Measurements from ENCODE around the gene KLHL36.
A peak's percentile ranks its signal among the peaks of the same experiment; 100 is the strongest.
"Not testable (repeated sequence)": the region's sequence is repeated elsewhere in the genome, so short reads cannot be mapped to it uniquely, and the experiment has no call there.

The KLHL36 gene

DNA sequence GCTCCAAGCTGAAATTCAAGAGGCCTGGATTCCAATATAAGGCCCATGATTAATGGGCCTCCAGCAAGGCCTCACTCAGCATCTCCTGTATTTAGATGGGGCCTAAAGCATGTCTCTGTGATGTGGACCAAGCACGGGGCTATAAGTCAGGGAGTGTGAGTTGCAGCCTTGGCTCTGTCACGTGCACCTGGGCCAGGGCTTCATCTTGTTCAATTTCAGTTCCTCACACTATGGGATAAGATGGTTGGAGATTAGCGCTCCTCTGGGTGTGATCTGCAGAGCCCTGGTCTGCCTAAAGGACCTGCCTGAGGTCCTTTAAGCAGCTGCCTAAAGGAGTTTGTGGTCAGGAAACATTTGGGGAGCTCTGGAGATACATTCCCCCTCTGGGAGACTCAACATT is 25.2 kb downstream of the KLHL36 start:
- DNase-seq: peak in 1 of 3 donors; percentile 24

DNA sequence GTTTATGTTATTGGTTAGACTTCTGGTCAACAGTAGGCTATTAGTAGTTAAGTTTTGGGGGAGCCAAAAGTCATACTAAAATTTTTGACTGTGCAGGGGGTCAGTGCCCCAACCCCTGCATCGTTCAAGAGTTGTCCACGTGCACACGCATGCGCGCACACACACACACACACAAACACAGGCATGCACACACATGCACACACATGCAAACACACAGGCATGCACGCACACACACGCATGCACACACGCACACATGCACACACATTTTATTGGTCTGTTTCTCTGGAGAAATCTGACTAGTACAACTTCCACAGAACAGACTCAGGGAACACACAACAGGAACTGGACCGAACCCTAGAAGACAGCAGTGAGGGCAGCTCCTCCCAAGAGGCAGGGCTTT is 27.1 kb downstream of the KLHL36 start:
- no peak for DNase-seq

DNA sequence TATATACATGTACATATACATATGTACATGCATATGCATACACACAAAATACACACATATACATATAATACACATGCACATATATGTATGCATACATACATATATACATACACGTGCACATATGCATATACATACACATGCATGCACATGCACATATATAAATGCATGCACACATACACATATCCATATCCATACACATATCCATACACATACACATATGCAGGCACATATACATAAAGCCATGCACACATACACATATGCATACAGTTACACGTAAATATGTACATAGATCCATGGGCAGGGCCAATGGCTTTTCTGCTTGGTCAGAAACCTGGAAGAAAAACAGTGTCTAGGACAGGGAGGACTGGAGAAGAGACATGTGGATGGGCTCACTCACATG is 27.6 kb downstream of the KLHL36 start:
- DNase-seq: no peak

DNA sequence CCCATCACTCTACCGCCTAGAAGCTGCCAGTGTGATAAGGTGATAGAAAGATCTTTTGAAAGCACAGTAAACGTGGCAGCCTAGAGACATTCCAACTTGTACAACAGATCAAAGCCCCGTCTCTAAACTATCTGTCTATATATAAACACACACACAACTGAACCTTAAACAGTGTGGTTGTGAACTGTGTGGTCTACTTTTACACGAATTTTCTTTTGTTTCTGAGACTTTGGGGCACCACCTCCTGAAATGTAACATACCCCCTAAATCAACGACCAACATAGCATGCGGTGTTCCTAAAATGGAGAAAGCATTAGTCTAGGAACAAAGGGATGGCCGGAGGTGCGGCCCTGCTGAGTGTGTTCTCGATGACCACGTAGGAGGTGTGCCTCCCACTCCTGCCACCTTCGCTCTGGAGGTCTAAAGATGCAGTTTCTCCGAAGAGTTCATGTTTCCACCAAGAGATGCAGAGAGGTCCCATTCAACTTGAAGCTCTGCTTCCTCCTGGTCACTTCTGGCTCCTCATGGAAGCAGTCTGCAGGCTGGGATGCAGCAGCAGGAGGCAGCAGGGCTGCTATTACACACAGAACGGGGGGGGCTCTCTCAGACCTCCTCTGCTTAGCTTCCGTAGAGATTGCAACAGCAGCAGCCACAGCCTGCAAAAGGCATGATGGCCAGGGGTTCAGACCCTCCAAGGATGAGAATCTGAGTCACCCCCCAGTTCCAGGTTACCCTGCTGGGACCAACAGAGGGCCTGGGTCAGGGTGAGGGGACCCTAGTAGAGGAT is 28.9 kb downstream of the KLHL36 start:
- DNase-seq: no peak

DNA sequence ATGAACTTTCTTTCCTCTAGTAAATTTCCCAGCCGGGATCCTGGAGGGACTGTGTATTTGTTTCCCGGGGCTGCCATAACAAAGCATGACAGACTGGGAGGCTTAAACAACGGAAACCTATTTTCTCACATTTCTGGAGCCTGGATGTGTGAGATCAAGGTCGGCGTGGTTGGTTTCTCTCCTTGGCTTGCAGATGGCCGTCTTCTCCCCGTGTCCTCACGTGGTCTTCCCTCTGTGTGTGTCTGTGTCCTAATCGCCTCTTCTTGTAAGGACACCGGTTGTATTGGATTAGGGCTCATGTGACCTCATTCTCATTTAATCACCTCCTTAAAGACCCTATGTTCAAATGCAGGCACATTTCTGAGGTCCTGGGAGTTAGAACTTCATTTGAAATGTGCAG is 29.5 kb downstream of the KLHL36 start:
- no peak for DNase-seq

DNA sequence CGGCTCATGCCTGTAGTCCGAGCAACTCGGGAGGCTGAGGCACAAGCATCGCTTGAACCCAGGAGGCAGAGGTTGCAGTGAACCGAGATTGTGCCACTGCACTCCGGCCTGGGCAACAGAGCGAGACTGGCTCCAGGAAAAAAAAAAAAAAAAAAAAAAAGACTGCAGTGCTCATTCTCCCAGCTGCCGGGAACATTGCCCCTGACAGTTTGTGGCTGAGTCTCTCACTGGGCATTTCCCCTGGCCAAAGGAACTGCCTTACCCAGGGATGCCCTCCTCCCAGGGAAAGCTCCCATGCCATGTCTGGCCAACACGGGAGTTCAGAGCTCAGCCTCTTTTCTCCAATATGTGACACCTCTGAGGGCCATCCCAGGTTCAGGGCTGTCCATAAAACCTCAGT is 30.2 kb downstream of the KLHL36 start:
- no peak for DNase-seq

DNA sequence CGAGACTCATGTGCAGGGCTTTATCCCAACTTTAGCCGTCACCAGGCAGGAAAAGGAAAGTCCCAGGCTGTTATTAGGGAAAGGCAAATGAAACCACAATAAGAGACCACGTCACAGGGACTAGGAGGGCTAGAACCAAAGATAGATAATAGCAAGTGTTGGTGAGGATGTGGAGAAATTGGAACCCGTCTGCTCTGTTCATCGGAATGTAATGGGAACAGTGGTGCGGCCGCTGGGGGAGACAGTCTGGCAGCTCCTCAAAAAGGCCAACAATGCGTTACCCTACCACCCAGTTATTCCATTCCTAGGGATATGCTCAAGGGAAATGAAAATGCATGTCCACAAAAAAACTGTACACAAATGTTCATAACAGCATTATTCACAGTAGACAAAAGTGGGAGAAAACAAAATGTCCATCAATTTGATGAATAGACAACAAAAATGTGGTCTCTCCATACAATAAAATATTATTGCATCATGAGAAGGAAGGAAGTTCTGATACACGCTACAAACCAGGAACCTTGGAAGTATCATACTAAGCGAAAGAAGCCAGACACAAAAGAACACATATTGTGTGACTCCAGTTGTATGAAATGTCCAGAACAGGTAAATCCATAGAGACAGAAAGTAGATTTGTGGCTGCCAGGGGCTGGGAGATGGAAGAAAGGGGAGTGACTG is 32.0 kb downstream of the KLHL36 start:
- DNase-seq: peak in 2 of 3 donors; percentile 45 to 46

DNA sequence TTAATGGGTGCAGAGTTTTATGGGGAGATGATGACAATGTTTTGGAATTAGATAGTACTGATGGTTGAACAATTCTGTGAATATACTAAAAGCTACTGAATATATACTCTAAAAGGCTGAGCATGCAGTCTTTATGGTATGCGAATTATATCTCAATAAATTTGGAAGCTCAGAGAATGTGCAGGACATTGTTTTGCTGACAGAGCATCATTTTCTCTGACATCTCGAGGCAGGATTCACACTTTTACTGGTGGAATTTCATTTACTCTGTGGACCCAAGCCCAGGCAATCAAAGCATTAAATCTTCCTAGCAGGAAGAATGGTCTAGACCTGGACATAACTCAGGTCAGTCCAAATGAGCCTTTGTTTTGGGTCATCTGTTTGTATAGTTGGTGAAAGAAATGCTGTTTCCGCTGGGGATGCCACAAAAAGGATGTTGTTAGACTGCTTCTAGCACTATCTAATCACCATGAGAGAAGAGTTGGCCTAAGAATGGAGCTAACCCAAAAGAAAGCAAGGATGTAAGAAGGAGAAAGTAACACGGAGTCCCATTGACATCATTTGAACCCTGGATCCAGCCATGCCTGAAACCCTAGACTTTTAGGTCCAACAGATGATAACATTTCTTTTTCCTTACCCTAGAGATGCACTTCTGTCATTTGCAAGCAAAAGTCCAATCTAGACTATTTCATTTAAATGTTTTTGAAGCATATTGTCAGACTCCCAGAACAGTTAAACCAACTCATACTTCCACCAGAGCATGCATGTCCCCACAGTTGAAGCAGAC is 32.7 kb downstream of the KLHL36 start:
- DNase-seq: no peak

DNA sequence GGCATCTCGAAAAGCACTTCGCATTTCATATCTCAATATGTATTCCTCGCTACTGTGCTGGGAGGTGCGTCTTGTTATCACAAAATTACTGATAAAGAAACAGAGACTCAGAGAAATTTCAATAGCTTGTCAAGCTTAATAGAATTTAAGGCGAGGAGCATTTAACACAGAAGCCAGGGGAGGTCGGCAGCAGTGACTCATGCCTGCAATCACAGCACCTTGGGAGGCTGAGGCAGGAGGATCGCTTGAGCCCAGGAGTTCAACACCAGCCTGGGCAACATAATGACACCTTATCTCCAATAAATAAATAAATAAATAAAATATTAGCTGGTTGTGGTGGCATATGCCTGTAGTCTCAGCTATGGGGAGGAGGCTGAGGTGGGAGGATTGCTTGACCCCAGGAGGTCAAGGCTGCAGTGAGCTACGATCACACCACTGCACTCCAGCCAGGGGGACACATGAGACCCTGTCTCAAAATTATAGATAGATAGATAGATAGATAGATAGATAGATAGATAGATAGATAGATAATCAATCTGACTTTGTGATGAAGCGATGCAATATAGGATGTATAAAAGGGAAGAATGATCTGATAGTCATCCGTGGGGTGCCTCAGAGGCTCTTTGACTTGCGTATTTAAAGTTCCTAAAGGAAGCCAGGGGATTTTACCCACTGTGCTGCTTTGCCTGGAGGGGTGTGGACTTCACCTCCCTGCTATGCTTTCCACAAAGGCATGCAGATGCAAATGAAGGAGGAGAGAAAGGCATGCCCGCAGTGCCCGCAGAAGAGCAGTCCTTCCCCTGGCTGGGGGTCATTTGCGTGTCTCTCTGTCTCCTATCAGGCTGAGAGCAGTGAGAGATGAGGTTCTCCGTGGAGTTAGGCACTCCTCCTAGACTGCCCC is 35.6 kb downstream of the KLHL36 start:
- no peak for DNase-seq

DNA sequence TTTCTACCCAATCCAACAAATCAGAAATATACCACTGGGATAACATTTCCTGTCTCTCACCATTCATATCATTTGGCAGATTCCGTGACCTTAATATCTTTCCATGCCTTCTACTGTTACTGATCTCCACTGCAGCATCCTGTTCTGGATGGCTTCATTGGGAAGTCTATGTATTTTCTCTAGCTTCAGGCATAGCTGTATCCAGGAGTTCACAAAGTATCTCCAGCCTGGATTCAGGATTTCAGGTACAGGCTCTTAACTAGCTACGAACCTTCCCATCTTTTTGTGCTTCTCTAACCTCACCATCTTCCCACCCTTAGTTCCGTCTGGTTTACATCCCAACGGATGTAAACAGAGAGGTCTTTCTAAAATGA is 36.3 kb downstream of the KLHL36 start:
- no peak for DNase-seq

DNA sequence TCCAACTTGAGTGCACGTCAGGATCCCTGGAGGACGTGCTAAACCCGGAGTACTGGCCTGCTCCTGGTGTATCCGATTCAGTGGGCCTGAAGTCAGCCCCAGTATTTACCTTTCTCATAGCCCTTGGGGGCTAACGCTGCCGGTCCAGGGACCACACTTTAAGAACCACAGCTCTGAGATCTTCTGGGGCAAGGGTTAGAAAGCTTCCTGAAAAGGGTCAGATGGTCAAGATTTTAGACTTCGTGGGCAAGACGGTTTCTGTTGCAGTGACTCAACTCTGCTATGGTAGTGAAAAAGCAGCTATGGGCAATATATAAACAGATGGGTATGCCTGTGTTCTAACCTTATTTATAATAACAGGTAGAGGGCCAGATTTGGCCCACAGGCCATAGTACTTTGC is 36.9 kb downstream of the KLHL36 start:
- DNase-seq: peak in 1 of 3 donors; percentile 14

DNA sequence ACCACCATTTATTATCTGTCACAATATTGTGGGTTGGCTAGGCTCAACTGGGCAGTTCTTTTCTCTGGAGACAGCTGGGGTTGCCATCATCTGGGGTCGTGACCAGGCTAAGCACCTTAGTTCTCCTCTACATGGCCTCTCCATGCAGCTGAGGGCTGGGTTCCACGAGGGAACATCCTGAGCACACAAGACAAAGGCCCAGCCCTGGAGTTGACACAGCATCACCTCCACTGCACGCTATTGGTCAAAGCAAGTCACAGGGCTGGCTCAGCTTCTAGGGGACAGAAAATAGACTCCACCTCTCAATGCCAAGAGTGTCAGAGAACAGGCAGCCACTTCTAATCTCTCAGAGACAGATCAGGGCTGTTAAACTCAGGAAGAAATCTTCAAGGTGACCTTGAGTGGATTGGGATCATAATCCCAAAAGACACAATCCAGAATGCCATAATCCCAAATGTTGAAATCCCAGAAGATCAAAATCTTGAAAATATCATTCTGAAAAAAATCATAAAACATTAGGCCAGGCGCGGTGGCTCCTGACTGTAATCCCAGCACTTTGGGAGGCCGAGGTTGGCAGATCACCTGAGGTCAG is 38.5 kb downstream of the KLHL36 start:
- DNase-seq: no peak

DNA sequence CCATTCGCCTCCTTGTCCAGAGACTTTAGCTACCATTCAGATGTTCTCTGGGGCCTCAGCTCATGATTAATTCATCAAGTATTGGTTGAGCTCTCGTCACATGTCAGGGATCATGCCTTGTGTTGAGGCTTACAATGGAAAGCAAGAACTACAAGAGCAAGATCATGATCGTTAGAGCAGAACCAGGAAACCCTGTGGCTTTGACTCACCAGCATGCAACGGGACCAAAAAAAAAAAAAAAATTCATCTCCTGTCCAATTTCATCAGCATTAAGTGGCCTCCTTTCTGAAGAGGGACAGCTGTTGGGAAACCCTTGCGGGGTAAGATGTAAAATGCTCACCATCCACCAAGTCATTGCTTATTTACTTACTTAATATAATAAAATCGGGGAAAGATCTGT is 39.4 kb downstream of the KLHL36 start:
- DNase-seq: peak; percentile 83 to 93 (median 90)

DNA sequence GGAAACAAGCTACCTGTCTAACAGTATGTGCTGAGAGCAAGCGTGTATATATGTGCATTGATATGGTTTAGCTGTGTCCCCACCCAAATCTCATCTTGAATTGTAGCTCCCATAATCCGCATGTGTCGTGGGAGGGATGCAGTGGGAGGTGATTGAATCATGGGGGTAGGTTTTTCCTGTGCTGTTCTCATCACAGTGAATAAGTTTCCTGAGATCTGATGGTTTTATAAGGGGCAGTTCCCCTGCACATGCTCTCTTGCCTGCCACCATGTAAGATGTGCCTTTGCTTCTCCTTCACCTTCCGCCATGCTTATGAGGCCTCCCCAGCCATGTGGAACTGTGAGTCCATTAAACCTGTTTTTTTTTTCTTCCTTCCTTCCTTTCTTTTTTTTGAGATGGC is 39.9 kb downstream of the KLHL36 start:
- peak; percentile 43 to 53 (median 44) for DNase-seq

DNA sequence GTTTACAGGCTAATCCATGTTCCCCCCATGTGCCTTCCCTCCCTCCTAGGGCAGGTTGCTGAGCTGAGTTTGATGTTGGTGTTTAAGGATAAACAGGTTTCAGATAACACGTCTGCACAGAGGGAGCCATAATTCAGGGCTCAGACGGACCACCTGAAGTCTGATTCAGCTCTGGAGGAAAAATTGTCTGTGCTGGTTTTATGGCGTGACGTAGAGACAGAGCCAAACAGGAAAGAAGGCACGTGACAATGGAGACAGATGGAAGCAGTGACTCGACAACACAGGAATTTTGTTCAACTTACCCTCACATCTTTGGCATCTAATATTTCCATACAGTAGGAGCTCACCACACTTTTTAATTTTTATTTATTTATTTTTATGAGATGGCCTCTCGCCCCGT is 40.8 kb downstream of the KLHL36 start:
- no peak for DNase-seq

DNA sequence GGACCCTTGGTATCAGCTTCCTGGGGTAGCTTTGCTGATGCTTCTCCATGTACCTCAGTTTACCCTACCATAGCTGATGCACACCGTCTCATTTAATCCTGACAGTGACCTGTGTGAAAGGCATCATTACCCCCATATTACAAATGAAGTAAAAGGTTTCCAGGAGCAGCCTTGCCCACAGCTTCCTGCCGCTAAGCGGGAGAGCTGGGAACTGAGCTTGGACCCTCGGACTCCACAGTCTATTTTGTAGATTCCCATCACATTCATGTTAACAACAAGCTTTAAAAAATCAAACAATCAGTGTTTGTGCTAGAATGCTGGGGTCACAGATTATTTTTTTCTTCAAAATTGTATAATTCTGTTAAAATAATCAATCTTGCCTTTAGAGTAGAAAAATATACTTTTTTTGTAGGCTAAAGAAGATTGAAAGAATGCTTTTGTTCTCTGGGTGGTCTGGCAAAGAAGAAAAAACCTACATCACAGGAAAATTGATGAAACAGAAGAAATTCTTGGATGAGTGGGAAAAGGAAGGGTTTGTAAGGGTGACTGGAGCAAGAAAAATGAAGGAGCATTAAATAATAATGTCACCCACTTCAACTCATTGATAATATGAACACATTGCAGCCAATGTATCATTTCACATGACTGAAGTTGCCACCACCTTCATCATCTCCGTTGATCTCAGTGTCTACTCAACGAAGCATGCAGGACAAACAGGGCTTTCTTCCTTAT is 41.9 kb downstream of the KLHL36 start:
- no peak for DNase-seq

DNA sequence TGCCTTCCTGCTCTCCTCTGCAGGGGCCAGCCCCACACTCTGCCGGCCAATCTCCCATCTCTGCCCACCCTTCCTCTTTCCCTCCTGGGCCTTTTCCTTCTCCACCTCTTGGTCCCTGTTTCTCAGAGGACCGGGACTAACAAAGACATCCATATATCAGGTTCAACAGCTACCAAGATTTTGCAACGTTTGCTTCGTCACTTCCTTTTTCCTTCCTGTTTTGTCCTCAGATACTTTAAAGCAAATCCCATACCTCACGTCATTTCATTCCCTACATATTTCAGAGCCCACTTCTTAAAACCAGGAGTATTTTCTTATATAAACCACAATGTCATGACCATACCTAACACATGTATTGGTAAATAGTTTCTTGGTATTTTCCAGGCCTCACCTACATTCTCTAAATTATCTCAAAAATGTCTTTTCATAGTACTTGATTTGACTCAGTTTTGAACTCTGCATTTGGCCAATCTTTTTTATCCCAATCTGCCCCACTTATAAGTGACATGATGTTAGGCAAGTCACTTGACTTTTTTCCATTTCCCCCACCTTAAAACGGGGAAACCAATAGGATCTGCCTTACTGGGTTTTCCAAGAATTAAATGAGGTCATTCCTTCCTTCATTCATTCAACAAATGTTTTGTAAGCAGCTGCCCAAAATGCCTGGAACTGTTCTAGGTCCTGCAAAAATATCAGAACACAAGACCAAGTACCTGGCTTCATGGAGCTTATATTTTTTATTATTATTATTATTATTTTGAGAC is 44.3 kb downstream of the KLHL36 start:
- peak; percentile 53 to 78 (median 73) for DNase-seq

DNA sequence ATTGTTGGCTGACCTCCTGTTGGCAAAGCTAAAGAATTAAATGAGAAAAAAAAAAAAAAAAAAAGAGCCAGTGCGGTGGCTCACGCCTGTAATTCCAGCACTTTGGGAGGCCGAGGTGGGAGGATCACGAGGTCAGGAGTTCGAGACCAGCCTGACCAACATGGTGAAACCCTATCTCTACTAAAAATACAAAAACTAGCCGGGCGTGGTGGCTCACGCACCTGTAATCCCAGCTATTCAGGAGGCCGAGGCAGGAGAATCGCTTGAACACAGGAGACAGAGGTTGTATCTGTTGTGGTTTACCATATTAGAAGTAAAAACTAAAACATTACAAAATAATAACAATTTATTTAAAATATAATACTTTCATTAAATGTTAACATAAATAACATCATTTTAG is 45.6 kb downstream of the KLHL36 start:
- not testable (repeated sequence) for DNase-seq

DNA sequence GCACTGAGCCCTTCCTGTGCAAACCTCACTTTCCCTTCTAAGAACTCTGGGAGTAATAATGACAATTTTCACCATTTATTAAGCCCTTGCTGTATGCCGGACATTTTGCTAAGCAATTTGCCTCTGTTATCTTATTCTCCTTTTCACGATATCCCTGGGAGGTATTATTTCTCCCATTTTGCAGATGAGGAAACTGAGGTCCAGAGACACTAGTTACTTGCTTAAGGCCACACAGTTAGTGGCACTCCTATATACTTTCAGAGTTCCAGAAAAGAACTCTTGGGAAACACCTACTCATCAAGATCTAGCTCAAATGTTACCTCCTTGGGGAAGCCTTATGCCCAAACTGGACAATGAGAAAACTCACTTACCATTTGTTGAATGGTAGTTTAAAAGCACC is 46.7 kb downstream of the KLHL36 start:
- no peak for DNase-seq

DNA sequence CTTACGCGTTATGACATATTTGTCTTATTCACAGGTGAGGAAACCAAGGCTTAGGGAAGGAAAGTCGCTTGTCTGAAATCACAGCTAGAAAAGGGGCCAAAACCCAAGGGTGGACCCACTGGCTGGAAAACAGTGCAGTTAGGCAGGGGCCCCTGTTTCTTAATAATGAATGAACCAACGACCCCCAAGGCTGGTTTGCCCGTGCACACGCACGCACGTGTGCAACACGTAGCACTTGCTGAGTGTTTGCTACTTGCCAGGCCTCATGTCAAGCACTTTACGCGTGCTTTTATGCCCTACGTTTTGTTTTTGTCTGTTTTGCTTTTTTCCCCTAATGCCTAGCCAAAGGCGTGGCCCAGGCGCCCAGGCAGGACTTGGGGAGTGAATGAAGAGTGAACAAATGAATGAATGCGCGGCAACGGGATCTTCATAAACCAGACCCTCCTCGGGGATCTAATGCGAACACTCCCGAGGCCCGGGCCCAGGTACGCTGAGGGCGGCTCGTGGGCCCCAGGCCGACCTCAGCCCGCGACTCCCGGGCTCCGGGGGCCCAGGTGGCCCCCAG is 50.9 kb downstream of the KLHL36 start:
- DNase-seq: peak in 2 of 3 donors; percentile 31 to 41
